ENCODE measurements around the gene RASSF1.

RASSF1 gene

GRCh38 chr3:50355829-50356552, 15.4 kb upstream of the RASSF1 start:
- Histone ChIP-seq H3K27me3 (ENCODE audit: insufficient read depth, low read depth, severe bottlenecking) (no peaks in the 10 kb centered on the region), H3K9me3 (ENCODE audit: severe bottlenecking) (no peaks in the 10 kb centered on the region), H3K36me3 (peaks cover 54% of the 10 kb centered on the region), H3K27ac (no peak overlapping the region), H3K4me3 (ENCODE audit: low read depth, low read length) (no peak overlapping the region)
- TF ChIP-seq CTCF (IDR thresholded peaks at IDR 0.05; ENCODE audit: low read depth, low read length) = peak; percentile 44
- DNase-seq = no peak

- H3K27me3 ChIP-seq (ENCODE audit: insufficient read depth, low read depth, severe bottlenecking) = no peaks in the 10 kb centered on the region
- H3K27ac ChIP-seq = no peak overlapping the region
- no peak overlapping the region for H3K4me3 ChIP-seq (ENCODE audit: low read depth, low read length)
- TF ChIP-seq CTCF (IDR thresholded peaks at IDR 0.05; ENCODE audit: low read depth, low read length) = no peak
- no peak for DNase-seq
- H3K36me3 ChIP-seq = peaks cover 54% of the 10 kb centered on the region
- H3K9me3 ChIP-seq (ENCODE audit: severe bottlenecking) = no peaks in the 10 kb centered on the region
Observed at GRCh38 chr3:50354850-50355249, 14.2 kb upstream of the RASSF1 start.

- H3K27ac ChIP-seq = no peak overlapping the region
- H3K27me3 ChIP-seq (ENCODE audit: insufficient read depth, low read depth, severe bottlenecking) = no peaks in the 10 kb centered on the region
- H3K36me3 ChIP-seq = peaks cover 58% of the 10 kb centered on the region
- H3K4me3 ChIP-seq (ENCODE audit: low read depth, low read length) = no peak overlapping the region
- TF ChIP-seq CTCF (IDR thresholded peaks at IDR 0.05; ENCODE audit: low read depth, low read length) = no peak
- no peaks in the 10 kb centered on the region for H3K9me3 ChIP-seq (ENCODE audit: severe bottlenecking)
- no peak for DNase-seq
Observed at GRCh38 chr3:50354186-50354764, 13.6 kb upstream of the RASSF1 start.

- no peak for DNase-seq
- Histone ChIP-seq H3K36me3 (peaks cover 66% of the 10 kb centered on the region), H3K4me3 (ENCODE audit: low read depth, low read length) (no peak overlapping the region), H3K9me3 (ENCODE audit: severe bottlenecking) (no peaks in the 10 kb centered on the region), H3K27ac (no peak overlapping the region), H3K27me3 (ENCODE audit: insufficient read depth, low read depth, severe bottlenecking) (no peaks in the 10 kb centered on the region)
- TF ChIP-seq CTCF (IDR thresholded peaks at IDR 0.05; ENCODE audit: low read depth, low read length) = no peak
Observed at GRCh38 chr3:50353245-50354004, 12.8 kb upstream of the RASSF1 start.

DNA sequence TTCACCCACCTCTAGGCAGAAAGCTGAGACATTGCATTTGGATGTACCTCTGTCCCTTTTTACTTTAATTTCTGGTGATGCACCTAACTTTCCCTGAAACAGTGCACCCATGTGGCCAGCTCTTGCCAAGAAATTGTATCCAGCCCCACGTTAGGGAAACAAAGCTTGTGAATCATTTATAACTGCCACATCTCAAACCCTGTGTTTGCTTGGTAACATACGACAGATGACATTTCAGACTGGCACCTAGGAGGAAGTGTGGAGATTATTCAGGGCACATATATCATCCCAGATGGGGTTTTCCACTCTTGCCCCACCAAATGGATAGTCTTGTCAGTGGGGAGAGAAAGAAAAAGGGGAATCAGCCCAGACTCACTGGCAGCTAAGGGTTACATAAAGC, 12.1 kb upstream of the RASSF1 start:
- H3K9me3 ChIP-seq (ENCODE audit: severe bottlenecking) = no peaks in the 10 kb centered on the region
- H3K36me3 ChIP-seq = peaks cover 66% of the 10 kb centered on the region
- peak; percentile 32; the same call in 1 of the 2 replicates for TF ChIP-seq CTCF (IDR thresholded peaks at IDR 0.05; ENCODE audit: low read depth, low read length)
- H3K27ac ChIP-seq = no peak overlapping the region
- H3K4me3 ChIP-seq (ENCODE audit: low read depth, low read length) = no peak overlapping the region
- DNase-seq = no peak
- H3K27me3 ChIP-seq (ENCODE audit: insufficient read depth, low read depth, severe bottlenecking) = no peaks in the 10 kb centered on the region

Data from WERI-Rb-1 (cell line).